ENCODE results near the gene PI16. TPM values are rescaled to one million over a fixed set of nuclear protein-coding genes. Genes with fewer than 3 reads are reported as not detected.

The PI16 gene
- total and polyA plus RNA-seq, 2 of the 13 experiments (the other 11 are each of a cell fraction or from before 2014, with no cell fraction given): not detected

DNA sequence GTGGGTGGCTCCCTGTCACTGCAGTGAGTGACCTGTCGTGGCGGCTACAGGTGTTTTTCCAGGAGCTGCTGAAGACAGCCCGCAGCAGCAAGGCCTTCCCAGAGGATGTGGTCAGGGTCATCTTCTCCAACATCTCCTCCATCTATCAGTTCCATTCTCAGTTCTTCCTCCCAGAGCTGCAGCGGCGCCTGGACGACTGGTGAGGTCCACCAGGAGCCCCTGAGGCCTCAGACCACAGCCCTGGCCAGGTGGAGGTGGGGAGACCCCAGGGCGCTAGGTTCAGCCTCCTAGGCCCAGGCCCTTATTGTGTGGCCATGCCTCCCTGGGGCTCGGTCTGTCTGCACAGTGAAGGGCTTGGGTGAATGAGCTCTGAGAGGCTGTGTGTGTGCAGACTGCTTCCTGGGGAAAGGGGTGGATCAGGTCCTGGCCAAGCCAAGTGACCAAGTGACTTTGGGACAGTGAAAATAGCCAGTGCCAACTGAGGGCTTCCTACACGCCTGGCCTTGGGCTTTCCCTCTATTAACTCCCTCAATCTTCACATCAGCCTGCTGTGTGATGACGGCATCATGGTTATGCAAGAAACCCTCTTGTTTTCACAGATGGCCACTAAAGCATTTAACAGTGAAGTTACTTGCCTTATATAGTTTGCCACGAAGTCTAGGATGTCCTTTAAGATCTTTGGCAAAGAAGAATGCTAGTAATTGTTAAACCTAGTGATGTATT lies 57.3 kb downstream of the PI16 start:
- Histone ChIP-seq H2AFZ (ENCODE audit: low read length) (no peak overlapping the region), H3K79me2 (ENCODE audit: insufficient read depth, low read length) (no peaks in the 10 kb centered on the region), H3K9me3 (ENCODE audit: low read length) (no peaks in the 10 kb centered on the region), H3K27ac (ENCODE audit: extremely low read length, insufficient read depth, low read length) (no peak overlapping the region), H3K4me3 (replicated peaks in 1 of 3; ENCODE audit: insufficient read depth in 1 of 3, low read depth in 2 of 3, low read length in 3 of 3) (no peak overlapping the region), H3K4me2 (ENCODE audit: low read depth, low read length) (no peak overlapping the region), H3K27me3 (ENCODE audit: control insufficient read depth in 1 of 2, insufficient read depth in 2 of 2, low read length in 2 of 2) (peaks cover 10 to 67% of the 10 kb centered on the region in 2 experiments; a peak in 4 of 5 replicates), H4K20me1 (ENCODE audit: insufficient read depth, low read length) (no peaks in the 10 kb centered on the region), H3K4me1 (ENCODE audit: insufficient read depth, low read length) (no peaks in the 10 kb centered on the region), H3K9ac (ENCODE audit: insufficient read depth, low read depth, low read length) (no peak overlapping the region), H3K36me3 (replicated peaks in 1 of 2; ENCODE audit: control insufficient read depth in 1 of 2, insufficient read depth in 2 of 2, low read length in 2 of 2) (no peaks in the 10 kb centered on the region)
- FAIRE-seq (no peak), DNase-seq (ENCODE audit: low spot score) (no peak), ATAC-seq (no peak; the same call in 2 of the 3 replicates)
- 0% methylated on average over 8 of the region's 11 CpGs for WGBS (ENCODE audit: low lambda C conversion rate)
- in situ Hi-C loops (cut with HindIII; ENCODE audit: extremely low pct_ligation_motif_present, low pct_unique_long_range_greater_than_20kb): loop anchor here (10.0 kb wide), 2 partner anchors 127 to 237 kb away; partner anchors contain the start of gene C6orf89
- TF ChIP-seq ZNF331 (CRISPR knock-in tag; IDR thresholded peaks at IDR 0.05) (no peak), HOXA5 (CRISPR knock-in tag; IDR thresholded peaks at IDR 0.05) (no peak), ZNF574 (CRISPR knock-in tag; IDR thresholded peaks at IDR 0.05) (no peak), CEBPB (IDR thresholded peaks at IDR 0.05; ENCODE audit: borderline replicate concordance, low read depth, low read length) (peak; percentile 53; the same call in 1 of the 2 replicates), IRF1 (CRISPR knock-in tag; IDR thresholded peaks at IDR 0.05; ENCODE audit: low read depth) (no peak), ZBTB21 (CRISPR knock-in tag; IDR thresholded peaks at IDR 0.05) (0 out of 2 replicates have a peak, but pooled peaks have one; percentile 22), ZNF337 (CRISPR knock-in tag; IDR thresholded peaks at IDR 0.05; ENCODE audit: borderline replicate concordance, low read depth) (no peak), SPEN (CRISPR knock-in tag; IDR thresholded peaks at IDR 0.05; ENCODE audit: low read depth) (no peak)
- ChIA-PET POLR2A (no interaction called here), CTCF (ENCODE audit: low intra/inter-chr PET ratio, low total read pairs) (interaction anchor here (0.9 kb wide), 1 partner anchor 255 kb away, joined by 3 read pairs; no protein-coding TSS in a partner anchor)
- intact Hi-C loops (cut with micrococcal nuclease; ENCODE audit: unreplicated experiment): no loop called here
- no TSS peak for BruUV-seq (replicated peaks)

Data from HepG2 (cell line).